ENCODE data around the gene XPA.

GRCh38 chr9:97740848-97741821, 44.0 kb upstream of the XPA start:
- TF ChIP-seq CTCF (IDR thresholded peaks at IDR 0.05; ENCODE audit: low read length) (no peak), EZH2 (optimal IDR thresholded peaks at IDR 0.05; ENCODE audit: low read depth, low read length) (no peak)
